Thoracic aorta (tissue), 2 donors: ENCODE results near the gene HRCT1. TPM values are rescaled to one million over a fixed set of nuclear protein-coding genes. Genes with fewer than 3 reads are reported as not detected.
A peak's percentile ranks its signal among the peaks of the same experiment; 100 is the strongest.

Experiments
- ATAC-seq: fragments of 150-250 bp; one replicate; pipeline ENCODE4 v1.8.0; 2017; ENCODE audit warnings: low read depth; ENCODE audit not compliant: insufficient number of reproducible peaks, low FRiP score
- DNase-seq: peaks from one replicate; pipeline ENCODE4 v3.0.0-alpha.2; 2020; ENCODE audit warnings: low spot score
- H3K27ac ChIP-seq, 2 donors: fragments of 200-600 bp; sonication (generic); 1 replicate in 1 of 2; 2 replicates in 1 of 2; pipeline ENCODE4 v1.5.1; 2016; ENCODE audit warnings: mild to moderate bottlenecking in 2 of 2, moderate library complexity in 2 of 2
- H3K27me3 ChIP-seq: fragments of 200-600 bp; sonication (generic); replicated peaks from 2 replicates; pipeline ENCODE4 v1.6.0; 2016; ENCODE audit warnings: mild to moderate bottlenecking; ENCODE audit not compliant: insufficient read depth
- H3K36me3 ChIP-seq: fragments of 200-600 bp; sonication (generic); one replicate; pipeline ENCODE4 v1.5.1; 2016
- H3K4me1 ChIP-seq, 2 donors: fragments of 200-600 bp; sonication (generic); 1 replicate in 1 of 2; 2 replicates in 1 of 2; pipeline versions ENCODE4 v1.5.1 to v1.6.0; 2016; ENCODE audit warnings: low read depth in 2 of 2, mild to moderate bottlenecking in 1 of 2; ENCODE audit not compliant: control insufficient read depth in 1 of 2
- H3K4me3 ChIP-seq: fragments of 200-600 bp; sonication (generic); 2 replicates; pipeline ENCODE4 v1.5.1; 2016; ENCODE audit warnings: mild to moderate bottlenecking
- H3K9me3 ChIP-seq: fragments of 200-600 bp; sonication (generic); 2 replicates; pipeline ENCODE4 v1.5.1; 2016
- total RNA-seq, 2 donors: library from RNA; depleted of rRNA; stranded (reverse); fragments of >200 nt; gene quantifications; one replicate each; pipeline versions ENCODE4 v1.1.0 to v1.2.3, GENCODE V29; 2016
- TF ChIP-seq, protein P1 (sequence below): fragments of 200-600 bp; sonication (generic); IDR thresholded peaks from one replicate; pipeline ENCODE4 v1.5.1; 2019; ENCODE audit warnings: antibody characterized with exemption

The HRCT1 gene
- total RNA-seq, 2 donors from 2014 or later = 20.4 to 23.6 TPM

DNA sequence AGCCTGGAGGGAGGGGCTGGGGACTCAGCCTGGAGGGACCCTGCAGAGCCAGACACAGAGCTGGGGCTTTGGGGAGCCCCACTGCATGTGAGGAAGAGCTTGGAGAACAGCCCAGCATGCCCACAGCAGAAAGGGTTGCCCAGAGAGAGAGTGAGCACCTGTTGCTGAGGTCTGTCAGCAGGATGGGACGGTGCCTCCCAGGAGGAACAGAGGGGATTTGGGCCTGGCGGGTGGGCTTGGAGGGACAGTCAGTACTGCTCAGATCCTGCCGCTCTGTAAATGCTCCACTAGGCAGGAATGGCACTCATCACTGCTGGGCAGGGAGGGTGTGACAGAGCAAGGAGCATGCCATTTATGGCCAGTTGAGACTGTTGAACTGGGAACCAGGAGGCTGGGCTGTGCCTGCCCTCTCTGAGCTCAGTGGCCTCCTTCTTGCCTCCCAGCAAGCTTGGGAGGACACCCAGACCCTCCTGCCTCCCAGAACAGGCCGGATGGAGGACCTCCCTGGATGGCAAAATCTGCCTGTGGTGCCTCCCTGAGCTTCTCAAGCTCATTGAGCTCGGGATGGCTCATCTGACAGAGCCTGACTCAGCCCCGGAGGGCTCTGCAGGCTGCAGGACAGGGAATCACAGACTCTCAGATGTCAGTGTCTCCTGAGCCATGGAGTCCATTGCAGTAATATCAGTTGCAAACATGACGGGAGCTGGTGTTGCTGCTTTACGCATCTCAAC is 786 bp upstream of the HRCT1 start:
- DNase-seq (no peak), ATAC-seq (no peak)
- Histone ChIP-seq H3K27ac (peak overlapping the region; percentile 99 to 100), H3K4me1 (peaks cover 56 to 70% of the 10 kb centered on the region in 2 donors), H3K27me3 (no peaks in the 10 kb centered on the region), H3K4me3 (peak overlapping the region; percentile 51), H3K9me3 (no peaks in the 10 kb centered on the region), H3K36me3 (no peaks in the 10 kb centered on the region)
- TF ChIP-seq, protein P1, sequence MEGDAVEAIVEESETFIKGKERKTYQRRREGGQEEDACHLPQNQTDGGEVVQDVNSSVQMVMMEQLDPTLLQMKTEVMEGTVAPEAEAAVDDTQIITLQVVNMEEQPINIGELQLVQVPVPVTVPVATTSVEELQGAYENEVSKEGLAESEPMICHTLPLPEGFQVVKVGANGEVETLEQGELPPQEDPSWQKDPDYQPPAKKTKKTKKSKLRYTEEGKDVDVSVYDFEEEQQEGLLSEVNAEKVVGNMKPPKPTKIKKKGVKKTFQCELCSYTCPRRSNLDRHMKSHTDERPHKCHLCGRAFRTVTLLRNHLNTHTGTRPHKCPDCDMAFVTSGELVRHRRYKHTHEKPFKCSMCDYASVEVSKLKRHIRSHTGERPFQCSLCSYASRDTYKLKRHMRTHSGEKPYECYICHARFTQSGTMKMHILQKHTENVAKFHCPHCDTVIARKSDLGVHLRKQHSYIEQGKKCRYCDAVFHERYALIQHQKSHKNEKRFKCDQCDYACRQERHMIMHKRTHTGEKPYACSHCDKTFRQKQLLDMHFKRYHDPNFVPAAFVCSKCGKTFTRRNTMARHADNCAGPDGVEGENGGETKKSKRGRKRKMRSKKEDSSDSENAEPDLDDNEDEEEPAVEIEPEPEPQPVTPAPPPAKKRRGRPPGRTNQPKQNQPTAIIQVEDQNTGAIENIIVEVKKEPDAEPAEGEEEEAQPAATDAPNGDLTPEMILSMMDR = no peak

DNA sequence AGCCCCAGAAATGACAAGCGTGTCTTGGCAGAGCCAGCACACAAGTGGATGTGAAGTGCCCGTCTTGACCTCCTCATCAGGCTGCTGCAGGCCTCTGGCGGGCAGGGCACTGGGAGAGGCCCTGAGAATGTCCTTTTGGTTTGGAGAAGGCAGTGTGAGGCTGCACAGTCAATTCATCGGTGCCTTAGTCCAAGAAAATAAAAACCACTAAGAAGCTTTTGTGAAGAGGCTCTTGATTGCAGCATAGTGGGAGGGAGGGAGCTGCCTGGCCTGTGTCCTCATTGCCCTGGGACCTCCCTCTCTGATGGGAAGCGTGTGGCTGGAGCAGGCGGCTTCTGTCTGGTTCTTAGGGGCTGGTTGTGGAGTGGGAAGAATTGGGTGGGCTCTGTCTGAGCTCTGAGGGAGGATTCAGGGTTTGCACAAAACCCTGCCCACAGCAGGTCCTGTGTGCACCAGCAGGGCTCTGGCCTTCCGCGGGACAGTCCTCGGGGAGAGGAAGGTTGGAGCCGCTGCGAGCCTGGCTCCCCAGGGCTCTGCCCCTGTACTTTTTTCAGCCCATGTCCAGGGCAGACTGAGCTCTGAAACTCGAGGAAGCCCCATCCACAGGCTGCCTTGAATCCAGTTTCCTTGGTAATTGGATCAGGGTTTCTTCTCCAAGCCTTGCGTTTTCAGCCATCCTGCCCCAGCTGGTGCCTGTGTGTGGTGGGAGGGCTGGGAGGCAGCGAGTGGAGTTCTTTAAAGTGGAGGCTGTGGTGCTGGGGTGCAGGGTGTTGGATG is 1.1 kb downstream of the HRCT1 start:
- ATAC-seq (no peak), DNase-seq (no peak)
- TF ChIP-seq, protein P1 = peak; percentile 21
- Histone ChIP-seq H3K4me3 (peak overlapping the region; percentile 51), H3K4me1 (peaks cover 71 to 88% of the 10 kb centered on the region in 2 donors), H3K27me3 (no peaks in the 10 kb centered on the region), H3K9me3 (no peaks in the 10 kb centered on the region), H3K27ac (peak overlapping the region; percentile 99 to 100), H3K36me3 (no peaks in the 10 kb centered on the region)

DNA sequence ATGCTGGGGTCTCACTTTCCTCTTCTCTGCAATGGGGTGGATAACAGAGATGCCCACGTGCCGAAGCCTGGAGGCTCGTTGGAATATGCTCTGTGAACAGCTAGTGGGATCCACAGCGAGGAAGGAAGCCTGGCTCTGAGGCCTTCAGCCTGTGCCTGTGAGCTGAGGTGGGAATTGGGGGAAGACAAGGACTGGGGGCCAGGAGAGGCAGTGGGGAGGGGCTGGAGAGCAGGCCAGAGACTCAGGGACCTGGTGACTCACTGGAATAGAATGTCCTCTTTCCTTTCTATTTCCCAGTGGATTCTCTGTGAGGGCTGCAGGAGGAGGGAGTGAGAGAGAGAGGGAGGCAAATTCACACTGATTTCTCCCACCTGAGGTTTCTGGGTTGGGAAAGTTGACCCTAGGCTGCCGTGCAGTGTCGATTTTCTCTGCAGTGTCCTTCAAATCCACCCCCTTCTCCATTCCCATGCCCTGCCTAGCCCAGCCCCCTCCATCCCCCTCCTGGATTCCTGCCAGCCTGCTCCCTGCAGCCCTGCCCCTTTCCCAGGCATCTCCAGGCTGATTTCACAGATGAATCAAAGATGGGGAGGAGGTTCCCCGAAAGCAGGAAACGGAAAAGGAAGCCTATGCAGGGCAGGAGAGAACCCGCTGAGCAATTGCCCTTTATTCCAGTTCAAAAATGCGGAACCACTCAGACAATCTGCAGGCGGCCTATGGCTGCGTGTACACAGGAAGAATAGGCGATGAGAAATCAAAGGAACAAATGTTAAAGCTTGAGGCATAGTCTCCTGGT is 1.9 kb downstream of the HRCT1 start:
- Histone ChIP-seq H3K27me3 (no peaks in the 10 kb centered on the region), H3K36me3 (no peaks in the 10 kb centered on the region), H3K9me3 (no peaks in the 10 kb centered on the region), H3K27ac (peak overlapping the region; percentile 99 to 100), H3K4me3 (peak overlapping the region; percentile 51), H3K4me1 (peaks cover 71 to 92% of the 10 kb centered on the region in 2 donors)
- TF ChIP-seq, protein P1 = no peak
- no peak for DNase-seq
- peak; percentile 70 for ATAC-seq

DNA sequence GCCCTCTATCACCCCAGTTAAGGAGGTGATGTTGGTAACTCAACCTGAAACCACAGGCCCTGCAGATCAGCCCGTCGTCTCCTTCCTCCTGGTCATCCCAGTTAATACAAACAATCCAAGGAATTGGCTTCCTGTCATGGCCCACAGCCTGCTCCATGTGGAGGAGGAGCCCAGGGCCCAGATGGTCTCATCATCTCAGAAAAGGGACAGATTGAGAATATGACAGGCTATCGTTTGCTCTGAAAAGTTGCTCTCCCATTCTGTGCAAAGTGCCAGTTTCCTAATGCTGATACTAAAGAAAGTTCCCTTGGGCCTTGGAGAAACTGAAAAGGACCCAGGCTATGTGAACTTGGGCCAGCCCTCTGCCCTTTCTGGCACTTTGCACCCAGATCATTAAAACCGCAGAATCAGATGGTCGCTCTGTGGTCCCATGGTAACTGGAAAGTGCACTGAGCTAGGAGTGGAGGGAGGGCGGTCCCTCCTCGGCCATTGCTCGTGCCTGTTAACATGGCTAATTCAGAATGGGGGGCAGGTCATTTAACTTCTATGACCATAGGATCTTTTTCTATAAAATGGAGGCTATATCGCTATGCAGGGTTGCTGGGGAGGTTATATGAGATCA is 2.6 kb downstream of the HRCT1 start:
- no peak for ATAC-seq
- no peak for DNase-seq
- TF ChIP-seq, protein P1 = no peak
- no peaks in the 10 kb centered on the region for H3K9me3 ChIP-seq
- H3K36me3 ChIP-seq = no peaks in the 10 kb centered on the region
- peak overlapping the region; percentile 51 for H3K4me3 ChIP-seq
- no peaks in the 10 kb centered on the region for H3K27me3 ChIP-seq
- H3K27ac ChIP-seq = peak overlapping the region; percentile 99 to 100
- peaks cover 71 to 93% of the 10 kb centered on the region in 2 donors for H3K4me1 ChIP-seq
